ENCODE results near the gene ABCB10.

The ABCB10 gene

DNA sequence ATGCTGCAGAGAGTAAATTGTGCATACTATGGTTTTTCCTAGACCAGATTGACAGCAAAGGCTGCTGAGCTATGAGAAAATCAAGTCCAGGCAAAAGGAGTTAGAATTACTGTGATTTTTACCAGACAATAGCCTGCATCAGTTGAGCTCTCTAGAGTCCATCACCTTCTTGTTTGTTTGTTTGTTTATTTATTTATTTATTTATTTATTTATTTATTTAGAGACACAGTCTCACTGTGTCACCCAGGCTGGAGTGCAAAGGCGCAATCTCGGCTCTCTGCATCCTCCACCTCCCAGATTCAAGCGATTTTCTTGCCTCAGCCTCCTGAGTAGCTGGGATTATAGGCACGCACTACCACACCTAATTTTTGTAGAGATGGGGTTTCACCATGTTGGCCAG is 24.2 kb upstream of the ABCB10 start:
- Histone ChIP-seq H3K4me1 (ENCODE audit: low read depth, poor library complexity, severe bottlenecking) (no peaks in the 10 kb centered on the region), H4K20me1 (ENCODE audit: insufficient read depth) (no peaks in the 10 kb centered on the region), H3K4me3 (IDR thresholded peaks at IDR 0.05; ENCODE audit: insufficient read depth, low read depth, low read length) (no peak overlapping the region), H3K36me3 (ENCODE audit: insufficient read depth) (no peaks in the 10 kb centered on the region), H3K79me2 (ENCODE audit: insufficient read depth, low read depth) (no peaks in the 10 kb centered on the region), H3K4me2 (no peak overlapping the region), H3K9ac (no peak overlapping the region), H3K27me3 (ENCODE audit: insufficient read depth, low read depth) (no peaks in the 10 kb centered on the region), H3K27ac (no peak overlapping the region), H2AFZ (ENCODE audit: low read depth) (no peak overlapping the region)
- TF ChIP-seq, protein P1, sequence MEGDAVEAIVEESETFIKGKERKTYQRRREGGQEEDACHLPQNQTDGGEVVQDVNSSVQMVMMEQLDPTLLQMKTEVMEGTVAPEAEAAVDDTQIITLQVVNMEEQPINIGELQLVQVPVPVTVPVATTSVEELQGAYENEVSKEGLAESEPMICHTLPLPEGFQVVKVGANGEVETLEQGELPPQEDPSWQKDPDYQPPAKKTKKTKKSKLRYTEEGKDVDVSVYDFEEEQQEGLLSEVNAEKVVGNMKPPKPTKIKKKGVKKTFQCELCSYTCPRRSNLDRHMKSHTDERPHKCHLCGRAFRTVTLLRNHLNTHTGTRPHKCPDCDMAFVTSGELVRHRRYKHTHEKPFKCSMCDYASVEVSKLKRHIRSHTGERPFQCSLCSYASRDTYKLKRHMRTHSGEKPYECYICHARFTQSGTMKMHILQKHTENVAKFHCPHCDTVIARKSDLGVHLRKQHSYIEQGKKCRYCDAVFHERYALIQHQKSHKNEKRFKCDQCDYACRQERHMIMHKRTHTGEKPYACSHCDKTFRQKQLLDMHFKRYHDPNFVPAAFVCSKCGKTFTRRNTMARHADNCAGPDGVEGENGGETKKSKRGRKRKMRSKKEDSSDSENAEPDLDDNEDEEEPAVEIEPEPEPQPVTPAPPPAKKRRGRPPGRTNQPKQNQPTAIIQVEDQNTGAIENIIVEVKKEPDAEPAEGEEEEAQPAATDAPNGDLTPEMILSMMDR (conservative IDR thresholded peaks at IDR 0.05; ENCODE audit: low read depth, low read length): no peak

GRCh38 chr1:229582011-229582694 is 23.6 kb upstream of the ABCB10 start:
- Histone ChIP-seq H3K4me3 (IDR thresholded peaks at IDR 0.05; ENCODE audit: insufficient read depth, low read depth, low read length) (no peak overlapping the region), H3K4me2 (no peak overlapping the region), H3K27ac (no peak overlapping the region), H4K20me1 (ENCODE audit: insufficient read depth) (no peaks in the 10 kb centered on the region), H2AFZ (ENCODE audit: low read depth) (no peak overlapping the region), H3K9ac (no peak overlapping the region), H3K36me3 (ENCODE audit: insufficient read depth) (no peaks in the 10 kb centered on the region), H3K4me1 (ENCODE audit: low read depth, poor library complexity, severe bottlenecking) (no peaks in the 10 kb centered on the region), H3K27me3 (ENCODE audit: insufficient read depth, low read depth) (no peaks in the 10 kb centered on the region), H3K79me2 (ENCODE audit: insufficient read depth, low read depth) (no peaks in the 10 kb centered on the region)
- TF ChIP-seq, protein P1 (conservative IDR thresholded peaks at IDR 0.05; ENCODE audit: low read depth, low read length): no peak

DNA sequence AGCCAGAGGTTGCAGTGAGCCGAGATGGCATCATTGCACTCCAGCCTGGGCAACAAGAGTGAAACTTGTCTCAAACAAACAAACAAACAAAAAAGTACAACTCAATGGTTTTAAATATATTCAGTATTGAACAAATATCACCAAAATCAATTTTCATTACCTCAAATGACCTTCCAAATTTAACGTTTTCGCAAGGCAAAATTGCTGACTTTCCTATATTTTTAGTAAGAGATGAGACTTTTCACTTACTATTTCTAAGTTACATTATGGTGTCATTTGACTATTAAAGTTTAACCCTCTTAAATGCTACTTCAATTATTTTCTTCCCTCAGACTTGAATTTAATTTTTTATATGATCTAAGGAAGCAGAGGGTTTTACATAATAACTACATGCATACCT is 23.0 kb upstream of the ABCB10 start:
- Histone ChIP-seq H3K9ac (no peak overlapping the region), H3K27ac (no peak overlapping the region)

DNA sequence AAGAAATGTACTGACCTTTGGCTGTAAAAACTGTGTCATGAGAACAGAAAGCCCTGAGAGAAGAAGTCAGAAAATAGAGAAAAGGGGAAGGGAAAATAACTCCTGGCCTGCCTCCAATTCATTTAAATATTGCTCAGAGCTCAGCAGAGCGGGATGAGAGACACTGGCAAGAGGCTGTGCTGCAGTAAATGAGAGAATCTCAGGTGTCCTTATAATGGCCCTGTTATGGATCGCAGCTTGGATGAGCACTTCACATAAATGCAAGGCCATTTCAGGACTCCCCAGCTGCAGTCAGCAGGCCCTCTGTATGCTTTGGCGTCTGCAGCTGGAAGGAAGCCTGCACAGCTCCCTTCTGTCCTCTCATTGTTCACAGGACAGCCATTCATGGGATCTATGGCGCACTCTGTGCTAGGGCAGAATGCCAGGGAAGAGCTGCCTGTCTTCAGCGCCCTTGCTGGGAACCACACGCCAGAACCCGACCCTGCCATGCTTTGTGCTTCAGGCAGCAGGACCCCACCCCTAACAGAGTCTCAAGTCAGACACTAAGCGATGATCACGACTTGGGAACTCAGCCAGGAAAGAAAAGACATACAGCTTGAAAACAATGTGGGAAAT is 20.7 kb upstream of the ABCB10 start:
- Histone ChIP-seq H3K4me1 (ENCODE audit: low read depth, poor library complexity, severe bottlenecking) (no peaks in the 10 kb centered on the region), H3K79me2 (ENCODE audit: insufficient read depth, low read depth) (no peaks in the 10 kb centered on the region), H3K4me3 (IDR thresholded peaks at IDR 0.05; ENCODE audit: insufficient read depth, low read depth, low read length) (no peak overlapping the region), H2AFZ (ENCODE audit: low read depth) (no peak overlapping the region), H4K20me1 (ENCODE audit: insufficient read depth) (no peaks in the 10 kb centered on the region), H3K9ac (no peak overlapping the region), H3K27ac (no peak overlapping the region), H3K4me2 (no peak overlapping the region), H3K27me3 (ENCODE audit: insufficient read depth, low read depth) (no peaks in the 10 kb centered on the region), H3K36me3 (ENCODE audit: insufficient read depth) (no peaks in the 10 kb centered on the region)
- TF ChIP-seq, protein P1 (conservative IDR thresholded peaks at IDR 0.05; ENCODE audit: low read depth, low read length): no peak

More for the DNA sequence above, 23.0 kb upstream of the ABCB10 start:
- Histone ChIP-seq H3K36me3 (ENCODE audit: insufficient read depth) (no peaks in the 10 kb centered on the region), H4K20me1 (ENCODE audit: insufficient read depth) (no peaks in the 10 kb centered on the region), H3K4me2 (no peak overlapping the region), H3K79me2 (ENCODE audit: insufficient read depth, low read depth) (no peaks in the 10 kb centered on the region), H3K4me1 (ENCODE audit: low read depth, poor library complexity, severe bottlenecking) (no peaks in the 10 kb centered on the region), H3K27me3 (ENCODE audit: insufficient read depth, low read depth) (no peaks in the 10 kb centered on the region), H2AFZ (ENCODE audit: low read depth) (no peak overlapping the region), H3K4me3 (IDR thresholded peaks at IDR 0.05; ENCODE audit: insufficient read depth, low read depth, low read length) (no peak overlapping the region)
- TF ChIP-seq, protein P1 (conservative IDR thresholded peaks at IDR 0.05; ENCODE audit: low read depth, low read length): no peak
